IPS DF 4.7 (cell line): ENCODE results near the gene SLBP.

Source experiments
- DNase-seq: peaks from one replicate; pipeline ENCODE4 v3.0.0-alpha.2; 2013; ENCODE audit warnings: low spot score; ENCODE audit errors: extremely low read depth

The SLBP gene

DNA sequence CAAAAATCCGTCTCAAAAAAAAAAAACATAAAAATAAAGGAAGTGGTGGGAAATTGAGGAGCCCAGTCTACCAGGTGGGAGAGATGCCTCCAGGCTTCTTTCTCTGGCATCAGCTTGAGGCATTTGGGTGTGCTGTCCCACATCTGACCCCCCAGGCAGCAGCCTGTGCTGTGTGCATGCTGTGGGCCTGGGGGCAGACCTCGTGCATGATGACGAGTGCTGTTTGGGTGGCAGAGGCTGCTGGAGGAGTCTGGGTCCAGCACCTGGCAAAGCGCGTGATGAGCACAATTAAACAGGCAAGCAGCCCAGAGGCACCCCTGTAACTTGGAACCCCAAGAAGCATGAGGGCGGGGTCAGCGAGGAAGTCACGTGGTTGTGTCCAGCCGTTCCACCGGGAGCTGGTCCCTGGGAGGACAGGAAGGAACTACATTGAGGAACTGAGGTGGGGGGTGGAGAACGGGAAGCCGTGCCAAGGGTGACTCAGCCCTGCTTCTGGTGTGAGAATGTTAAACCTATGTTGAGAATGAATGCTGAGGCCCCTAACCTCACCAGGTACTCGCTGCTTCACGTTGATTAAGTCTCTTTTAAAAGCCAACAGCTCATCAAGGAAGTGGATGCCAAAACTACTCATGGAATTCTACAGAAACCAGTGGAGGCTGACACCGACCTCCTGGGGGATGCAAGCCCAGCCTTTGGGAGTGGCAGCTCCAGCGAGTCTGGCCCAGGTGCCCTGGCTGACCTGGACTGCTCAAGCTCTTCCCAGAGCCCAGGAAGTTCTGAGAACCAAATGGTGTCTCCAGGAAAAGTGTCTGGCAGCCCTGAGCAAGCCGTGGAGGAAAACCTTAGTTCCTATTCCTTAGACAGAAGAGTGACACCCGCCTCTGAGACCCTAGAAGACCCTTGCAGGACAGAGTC is 15.3 kb upstream of the SLBP start:
- DNase-seq, result no peak

DNA sequence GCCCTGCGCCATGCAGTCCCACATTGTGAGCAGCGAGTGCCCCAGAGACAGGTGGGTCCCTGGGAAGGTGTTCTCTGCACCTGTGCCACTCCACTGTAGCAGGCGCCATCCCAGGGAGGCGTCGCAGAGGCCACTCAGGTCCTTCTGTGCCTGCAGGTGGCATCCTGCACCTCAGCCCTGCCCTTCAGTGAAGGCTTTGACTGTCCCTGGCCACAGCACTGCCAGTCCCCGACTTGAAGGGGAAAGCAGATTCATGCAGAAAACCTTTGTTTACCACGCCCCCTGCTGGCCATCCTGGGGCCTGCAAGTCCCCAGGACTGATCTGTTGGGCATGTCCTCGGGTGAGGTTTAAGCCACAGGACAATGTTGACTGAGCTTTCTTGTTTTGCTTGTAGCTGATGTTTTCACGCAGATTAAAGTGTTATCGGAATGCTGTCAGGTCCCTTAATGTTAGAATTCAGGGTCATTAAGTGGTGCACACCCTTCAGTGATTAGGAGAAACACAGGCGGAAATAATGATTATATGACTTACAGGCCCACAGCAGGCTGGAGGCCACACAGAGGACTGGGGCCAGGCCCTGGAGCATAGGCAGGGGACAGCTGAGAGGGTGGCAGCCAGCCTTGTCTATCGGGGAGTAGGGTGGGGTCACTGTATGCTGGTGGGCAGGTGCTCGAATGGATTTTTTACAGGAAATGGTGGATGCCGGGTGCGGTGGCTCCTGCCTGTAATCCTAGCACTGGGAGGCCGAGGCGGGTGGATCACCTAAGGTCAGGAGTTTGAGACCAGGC is 14.2 kb upstream of the SLBP start:
- no peak for DNase-seq

DNA sequence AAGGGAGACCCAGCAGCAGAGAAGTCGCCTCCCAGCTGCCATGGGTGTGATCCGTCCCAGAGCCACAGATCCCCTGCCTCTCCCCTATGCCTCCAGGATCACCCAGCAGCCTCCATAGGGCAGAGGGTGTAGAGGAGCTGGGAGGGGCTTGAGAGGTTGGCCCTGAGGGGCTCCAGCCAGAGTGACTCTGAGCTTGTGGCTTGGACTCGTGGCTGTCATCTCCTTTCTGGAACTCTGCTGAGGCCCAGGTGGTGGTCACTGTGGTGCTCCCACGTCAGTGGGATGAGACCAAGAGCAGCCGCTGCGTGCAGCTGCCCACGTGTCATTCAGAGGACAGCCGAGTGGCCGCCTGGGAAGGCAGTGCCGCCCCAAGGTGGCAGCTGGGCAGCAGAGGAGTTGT is 13.4 kb upstream of the SLBP start:
- no peak for DNase-seq

DNA sequence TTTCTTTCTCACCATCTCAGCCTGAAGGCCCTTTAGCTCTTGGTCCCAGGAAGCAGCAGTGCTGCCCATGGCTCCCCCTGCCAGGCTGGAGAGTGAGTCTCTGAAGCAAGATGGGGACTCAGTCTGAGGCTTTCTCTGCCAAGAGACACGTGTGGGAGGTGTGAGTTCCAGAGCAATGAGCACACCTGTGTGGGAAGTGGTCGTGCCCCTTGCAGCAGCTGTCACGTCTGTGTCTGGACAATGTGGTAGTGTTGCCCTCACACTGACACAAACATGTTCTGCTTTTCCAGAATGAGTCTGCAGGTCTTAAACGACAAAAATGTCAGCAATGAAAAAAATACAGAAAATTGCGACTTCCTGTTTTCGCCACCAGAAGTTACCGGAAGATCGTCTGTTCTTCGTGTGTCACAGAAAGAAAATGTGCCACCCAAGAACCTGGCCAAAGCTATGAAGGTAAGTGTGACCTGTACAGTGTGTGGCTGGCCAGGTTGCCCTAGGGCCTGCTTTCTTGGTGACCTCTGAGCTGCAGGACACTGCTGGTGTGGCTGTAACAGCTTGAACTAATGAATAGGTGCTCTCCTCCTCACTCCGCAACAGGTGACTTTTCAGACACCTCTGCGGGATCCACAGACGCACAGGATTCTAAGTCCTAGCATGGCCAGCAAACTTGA is 11.1 kb upstream of the SLBP start:
- DNase-seq, result no peak

DNA sequence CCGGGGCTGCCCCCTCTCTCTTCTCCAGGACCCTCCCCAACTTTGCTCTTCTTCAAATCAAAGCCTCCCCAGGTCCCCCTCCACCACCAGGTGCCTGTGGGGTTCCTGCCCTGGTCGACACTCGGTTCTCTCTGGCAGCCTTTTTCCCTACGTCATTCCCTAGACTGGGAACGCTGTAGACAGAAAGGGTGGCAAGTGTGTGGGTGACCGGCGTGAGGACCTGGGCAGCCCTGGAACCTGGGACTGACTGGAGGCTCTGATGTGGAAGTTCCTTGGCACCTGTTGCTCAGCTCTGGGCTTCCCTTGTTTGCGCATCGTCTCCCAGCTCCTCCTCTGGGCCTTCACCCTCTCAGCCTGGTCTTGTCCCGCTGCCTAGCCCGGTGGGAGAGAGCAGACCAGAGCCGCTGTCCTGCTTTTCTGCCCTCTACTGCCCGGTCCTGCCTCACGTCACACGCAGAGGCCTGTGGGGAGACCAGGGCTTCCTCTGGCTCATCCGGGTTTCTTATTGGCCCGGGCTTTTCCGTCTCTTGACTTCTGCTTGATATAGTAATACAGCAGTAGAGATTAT is 10.5 kb upstream of the SLBP start:
- no peak for DNase-seq

DNA sequence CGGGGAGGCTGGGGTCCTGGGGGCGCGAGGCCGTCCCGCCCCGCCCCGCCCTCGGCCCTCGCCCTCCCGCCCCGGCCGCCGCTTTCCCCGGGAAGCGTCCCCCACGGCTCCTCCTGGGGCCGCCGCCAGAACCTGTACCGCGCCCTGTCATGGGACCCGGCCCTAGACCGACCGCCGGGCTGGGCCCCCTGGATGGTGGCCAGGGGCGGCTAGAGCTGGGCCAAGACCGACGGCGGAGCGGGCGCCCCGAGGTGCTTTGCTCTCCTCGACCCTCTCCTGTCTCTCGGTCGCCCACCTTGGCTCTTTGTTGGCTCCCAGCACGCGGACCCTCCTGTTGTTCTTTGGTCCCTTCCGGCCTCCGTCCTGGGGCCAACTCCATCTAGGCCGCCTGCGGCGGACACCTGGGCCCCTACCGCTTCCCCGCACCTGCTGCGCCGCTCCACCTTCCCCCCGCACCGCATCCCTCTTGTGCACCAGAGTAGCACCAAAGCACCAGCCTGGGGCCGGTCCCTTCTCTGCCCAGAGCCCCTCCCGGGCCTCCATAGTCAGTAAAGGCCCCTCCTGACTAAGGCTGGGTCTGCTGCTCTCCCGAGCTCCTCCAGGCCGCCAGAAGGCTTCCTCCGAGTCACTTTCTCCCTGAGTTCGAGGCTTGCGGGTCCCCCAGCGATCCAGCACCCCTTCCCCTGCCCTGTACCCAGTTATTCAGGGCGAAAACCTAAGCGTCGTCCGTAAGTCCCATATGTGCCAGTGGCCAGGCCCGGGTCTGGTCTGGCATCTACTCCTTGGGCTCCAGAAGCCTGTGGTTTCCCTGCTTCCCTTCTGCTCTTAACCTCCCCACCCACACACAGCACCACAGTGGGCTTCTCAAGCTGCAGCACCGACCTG is 9.8 kb upstream of the SLBP start:
- DNase-seq, result no peak

DNA sequence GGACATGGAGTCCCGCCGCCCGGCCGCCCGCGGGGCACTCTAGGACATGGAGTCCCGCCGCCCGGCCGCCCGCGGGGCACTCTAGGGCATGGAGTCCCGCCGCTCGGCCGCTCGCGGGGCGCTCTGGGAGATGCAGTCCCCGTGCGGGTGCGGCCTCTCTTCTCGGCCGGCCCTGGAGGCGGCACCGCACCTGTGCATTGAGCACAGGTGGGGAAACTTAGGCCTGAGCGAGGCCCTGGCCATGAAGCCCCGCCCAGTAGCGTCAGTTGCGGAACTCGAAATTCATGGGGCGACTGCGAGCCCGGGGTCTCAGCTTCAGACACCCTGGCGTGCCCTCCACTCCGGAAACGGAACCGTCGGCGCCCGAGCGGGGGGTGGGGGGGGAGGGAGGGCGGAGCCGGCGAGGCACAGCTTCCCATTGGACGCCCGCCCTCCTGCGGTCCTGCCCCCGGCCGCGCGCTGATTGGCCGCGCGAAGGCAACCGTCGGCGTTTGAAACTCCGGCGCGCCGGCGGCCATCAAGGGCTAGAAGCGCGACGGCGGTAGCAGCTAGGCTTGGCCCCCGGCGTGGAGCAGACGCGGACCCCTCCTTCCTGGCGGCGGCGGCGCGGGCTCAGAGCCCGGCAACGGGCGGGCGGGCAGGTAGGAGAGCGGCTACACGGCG is 9.0 kb upstream of the SLBP start, which contains the start of the genes TACC3 and TMEM129:
TSS of gene TACC3 (plus strand) at position 519 of the 663 bp plus-strand sequence. CDS start 1,901 bp downstream, outside the sequence.
TSS of gene TMEM129 (minus strand) at position 321 of the 663 bp plus-strand sequence. CDS start 486 bp downstream, outside the sequence.
- peak; percentile 93 for DNase-seq

DNA sequence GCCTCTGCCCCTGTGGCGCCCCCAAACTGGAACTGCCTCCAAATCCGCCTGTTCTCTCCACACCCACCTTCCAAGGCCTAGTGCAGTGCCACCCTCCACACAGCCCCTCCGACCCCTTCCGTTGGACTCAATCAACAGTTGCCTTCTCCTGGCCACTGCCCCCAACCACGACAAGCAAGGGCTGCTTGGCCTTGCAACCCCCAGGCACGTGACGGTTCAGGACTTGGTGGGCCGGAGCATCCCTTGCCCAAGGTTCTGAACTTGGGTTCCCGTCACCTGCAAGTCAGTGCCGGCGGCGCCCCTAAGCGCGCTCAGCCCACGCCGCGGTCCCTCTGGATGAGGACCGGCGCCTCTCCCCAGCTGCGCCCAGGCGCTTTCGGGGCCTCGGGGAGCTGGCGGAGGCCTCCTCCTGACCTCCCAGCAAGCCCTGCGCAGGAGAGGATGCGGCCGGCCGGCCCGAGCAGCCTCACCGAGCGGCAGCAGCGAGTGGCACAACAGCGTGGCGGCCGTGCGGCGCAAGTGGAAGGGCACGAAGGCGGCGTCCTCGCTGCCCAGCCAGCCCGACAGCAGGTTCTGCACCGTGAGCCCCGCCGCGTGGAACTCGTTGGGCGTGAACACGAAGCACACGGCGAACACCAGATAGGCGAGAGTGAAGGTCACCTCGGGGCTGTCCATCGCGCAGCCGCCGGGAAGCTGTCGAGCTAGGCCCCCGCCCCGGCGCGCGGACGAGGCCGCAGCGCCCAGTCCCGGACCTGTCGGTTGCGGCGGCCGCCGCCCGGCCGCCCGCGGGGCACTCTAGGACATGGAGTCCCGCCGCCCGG is 8.3 kb upstream of the SLBP start:
- DNase-seq, result no peak

DNA sequence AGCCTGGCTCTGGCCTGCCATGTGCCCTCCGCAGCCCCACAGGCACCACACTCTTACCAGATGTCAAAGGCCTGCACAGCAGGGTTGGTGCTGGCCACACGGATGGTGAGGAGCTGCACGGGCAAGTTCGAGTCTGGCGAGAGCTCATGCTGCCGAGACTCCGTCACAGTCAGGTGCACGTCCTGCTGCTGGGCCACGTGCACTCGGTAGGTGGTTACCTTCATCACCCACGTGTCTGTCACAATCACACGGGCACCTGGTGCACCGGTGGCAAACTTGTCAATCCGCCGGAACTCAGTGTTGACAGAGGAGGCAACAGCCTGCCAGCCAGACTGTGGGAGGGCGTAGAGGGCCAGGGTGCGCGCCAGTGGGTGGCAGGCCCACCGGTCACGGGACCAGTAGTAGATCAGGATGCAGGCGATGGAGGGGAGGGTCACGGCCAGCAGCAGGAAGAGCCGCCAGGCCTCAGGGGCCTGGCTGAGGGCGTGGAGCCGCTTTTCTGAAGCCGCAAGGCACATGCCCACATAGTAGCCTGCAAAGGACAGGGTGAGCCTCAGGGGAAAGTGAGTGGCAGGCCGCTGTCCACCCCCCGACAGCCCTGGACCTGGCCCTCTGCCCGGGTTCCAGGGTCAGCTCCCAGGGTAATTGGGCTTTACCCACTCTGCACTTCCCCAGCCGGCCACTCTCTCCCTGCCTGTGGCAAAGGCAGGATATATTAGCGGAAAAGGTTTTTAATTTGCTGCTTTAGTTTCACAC is 6.2 kb upstream of the SLBP start:
- DNase-seq, result no peak

DNA sequence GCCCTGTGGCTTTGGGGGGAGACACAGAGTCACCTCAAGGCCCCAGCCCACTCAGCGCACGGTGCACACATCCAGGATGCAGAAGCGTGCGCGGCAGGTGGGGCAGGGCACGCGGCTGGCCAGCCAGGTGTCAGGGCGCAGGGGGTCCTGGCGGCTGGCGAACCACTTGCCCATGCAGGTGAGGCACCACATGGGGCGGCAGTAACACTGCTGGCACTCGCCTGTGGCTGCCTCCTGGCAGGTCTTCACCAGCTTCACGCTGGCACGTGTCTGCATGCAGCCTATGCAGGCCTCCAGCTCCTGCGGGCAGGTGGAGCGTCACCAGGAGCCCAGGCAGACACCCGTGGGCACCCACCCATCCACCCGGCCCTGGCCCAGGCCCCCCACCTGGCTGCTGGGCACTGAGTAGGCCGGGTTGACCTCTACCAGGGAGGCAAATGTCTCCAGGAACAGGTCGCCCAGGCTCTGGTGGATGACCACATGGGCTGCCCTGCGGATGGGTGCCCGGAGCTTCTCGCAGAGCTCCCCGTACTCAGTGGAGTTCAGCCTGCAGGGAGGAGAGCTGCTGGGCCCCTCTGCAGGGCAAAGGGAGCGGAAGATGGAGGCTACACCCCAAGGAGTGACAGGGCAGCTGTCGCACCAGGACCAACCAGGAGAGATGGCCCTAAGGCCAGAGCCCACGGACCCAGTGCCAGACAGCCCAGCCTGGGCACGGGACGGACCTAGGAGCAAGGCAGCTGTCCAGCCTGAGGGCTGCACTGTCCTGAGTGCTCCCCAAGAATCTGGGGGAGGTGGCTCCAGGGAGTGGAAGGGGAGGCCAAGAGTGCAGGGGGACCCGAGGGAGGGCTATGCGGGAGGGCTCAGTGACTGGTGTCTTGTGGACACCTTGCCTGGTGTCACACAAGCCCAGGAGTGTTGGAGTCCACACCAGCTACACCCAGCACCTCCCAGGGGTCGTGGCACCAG is 5.3 kb upstream of the SLBP start:
- no peak for DNase-seq

DNA sequence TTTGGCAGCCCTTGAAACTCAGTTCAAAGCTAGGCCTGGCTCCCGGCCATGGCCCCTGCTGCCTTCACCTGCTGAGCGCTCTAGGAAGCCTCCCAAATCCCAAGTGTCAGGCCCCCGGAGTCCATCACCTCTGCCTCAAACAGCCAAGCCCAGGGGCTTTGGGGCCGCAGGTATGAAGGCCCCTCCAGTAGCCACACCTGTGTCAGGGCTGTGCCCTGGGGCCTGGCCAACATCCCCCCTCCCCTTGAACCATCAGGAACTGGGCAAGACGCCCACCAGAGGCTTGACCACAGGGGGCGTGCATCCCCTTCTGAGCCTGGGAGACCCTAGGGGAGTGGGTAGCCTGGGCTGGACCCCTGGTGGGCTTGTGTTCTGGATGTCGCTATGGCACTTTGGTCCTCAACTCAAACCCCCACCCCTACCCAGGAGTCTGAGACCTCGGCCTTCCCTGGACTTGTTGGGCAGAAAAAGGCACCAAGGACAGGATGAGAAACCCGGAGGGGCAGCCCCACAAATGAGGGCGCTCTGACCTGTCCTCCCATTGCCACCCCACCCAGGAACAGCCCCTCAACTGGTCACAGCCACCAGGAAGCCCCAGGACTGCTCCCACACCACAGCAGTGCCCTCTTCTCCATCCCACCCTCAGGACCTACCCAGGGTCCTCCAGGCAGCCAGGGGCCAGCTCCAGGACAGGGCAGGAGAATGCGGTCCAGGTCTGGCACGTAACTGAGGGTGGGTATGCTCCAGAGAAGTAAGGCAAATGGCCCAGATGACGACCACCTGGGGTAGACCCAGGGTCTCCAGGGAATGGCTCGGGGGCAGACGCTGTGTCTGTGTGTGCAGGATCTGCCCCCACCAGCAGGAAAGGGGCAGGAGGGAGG is 4.2 kb upstream of the SLBP start:
- DNase-seq, result no peak

DNA sequence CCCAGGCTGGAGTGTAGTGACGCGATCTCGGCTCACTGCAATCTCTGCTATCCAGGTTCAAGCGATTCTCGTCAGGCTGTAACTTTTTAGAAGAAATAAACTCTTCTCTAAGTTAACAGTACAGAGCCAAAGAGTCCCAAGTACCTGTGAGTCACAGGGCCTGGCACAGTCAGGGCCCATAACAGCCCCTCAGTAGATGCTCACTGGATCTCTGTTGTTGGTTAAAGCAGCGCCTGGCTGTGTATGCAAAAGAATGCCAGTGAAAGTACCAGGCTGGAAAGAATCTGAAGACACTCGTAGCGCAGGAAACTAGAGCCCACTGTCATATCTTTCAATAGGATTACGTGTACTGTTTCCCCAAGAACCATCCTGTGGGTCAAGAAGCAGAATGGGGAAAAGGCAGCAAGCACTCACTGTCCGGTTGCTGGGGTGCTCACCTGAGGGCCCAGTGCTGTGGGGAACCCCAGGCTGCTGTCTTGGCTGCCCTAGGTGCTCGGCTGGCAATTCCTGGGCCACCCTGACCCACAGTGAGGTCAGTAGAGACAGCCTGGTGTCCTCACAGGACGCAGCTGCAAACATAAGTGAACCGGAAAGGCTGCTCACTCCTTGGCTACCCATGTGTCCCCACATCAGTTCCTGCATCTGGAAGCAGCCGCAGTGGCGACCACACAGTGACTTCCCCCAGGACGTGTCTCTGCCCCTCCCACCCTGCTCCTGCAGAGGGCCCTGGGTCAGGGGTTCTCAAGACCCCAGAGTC is 3.1 kb upstream of the SLBP start:
- DNase-seq, result no peak

DNA sequence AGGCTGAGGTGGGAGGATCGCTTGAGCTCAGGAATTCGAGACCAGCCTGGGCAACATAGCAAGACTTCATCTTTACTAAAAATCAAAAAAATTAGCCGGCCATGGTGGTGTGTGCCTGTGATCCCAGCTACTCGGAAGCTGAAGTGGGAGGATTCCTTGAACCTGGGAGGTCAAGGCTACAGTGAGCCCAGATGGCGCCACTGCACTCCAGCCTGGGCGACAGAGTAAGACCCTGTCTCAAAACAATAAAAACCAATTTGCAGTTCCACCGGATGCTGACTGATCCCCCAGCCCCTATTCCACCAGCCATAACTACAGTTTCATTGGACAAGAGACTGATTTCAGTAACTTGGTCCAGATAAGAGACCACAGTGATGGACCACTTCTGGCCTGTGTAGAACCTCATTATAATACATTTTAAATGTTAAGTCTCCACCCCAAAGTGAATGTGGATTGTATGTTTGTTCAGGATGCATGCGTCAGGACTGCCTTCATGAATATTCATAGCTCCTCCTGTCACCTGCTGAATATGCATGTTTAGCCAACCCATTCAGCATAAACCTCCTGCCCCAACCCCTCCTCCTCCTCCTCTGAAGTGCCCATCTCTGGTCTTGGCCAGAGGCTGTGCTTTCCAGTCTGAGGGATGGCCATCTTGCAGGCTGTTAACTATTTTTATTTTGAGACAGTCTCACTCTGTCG is 2.3 kb upstream of the SLBP start:
- DNase-seq, result no peak

DNA sequence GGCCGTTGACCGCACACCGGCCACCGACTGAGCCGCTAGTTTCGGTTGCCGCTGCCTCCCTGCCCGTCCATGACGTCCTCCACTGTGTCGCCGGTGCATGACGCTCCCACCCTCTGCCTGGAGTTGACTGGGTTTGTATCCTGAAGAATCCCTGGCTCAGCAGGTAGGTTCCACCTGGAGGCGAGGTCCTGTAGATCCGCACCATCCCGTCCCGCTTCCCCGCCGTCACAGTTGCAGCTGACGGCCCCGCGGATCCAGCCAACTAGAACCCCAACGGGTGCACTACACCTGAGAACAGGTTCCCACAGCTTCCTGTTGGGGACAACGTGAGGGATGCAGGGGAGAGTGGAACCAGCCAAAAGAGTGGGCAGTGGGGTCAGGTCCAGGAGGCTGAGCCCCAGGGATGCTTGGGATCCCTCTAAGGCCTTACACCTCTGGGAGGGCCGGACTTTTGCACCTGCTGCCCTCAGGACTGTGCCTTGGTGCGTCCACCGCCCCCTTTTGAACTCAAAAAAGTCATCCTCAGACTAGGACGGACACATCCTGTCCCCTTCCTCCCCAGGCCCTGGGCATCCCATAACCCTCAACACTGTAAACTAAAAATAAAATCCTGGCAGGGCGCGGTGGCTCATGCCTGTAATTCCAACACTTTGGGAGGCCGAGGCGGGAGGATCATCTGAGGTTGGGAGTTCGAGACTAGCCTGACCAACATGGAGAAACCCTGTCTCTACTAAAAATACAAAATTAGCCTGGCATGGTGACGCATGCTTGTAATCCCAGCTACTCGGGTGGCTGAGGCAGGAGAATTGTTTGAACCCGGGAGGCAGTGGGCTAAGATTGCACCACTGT is 1.1 kb upstream of the SLBP start:
- no peak for DNase-seq
